Measurements from ENCODE around the gene PTOV1. TPM values are rescaled to one million over a fixed set of nuclear protein-coding genes. Genes with fewer than 3 reads are reported as not detected.

The PTOV1 gene
- total and polyA plus RNA-seq, 10 of the 15 experiments (the other 5 are each of a cell fraction or from before 2014, with no cell fraction given), result 3.2 to 83.5 (median 22.3) TPM

GRCh38 chr19:49877020-49877878 lies 26.3 kb downstream of the PTOV1 start, which contains the start of the genes AKT1S1 and TBC1D17 (continued):
- no peak for TF ChIP-seq ZNF622 (IDR thresholded peaks at IDR 0.05)
- peak; percentile 57 for TF ChIP-seq BRCA1 (IDR thresholded peaks at IDR 0.05; ENCODE audit: low read depth, low read length)
- TF ChIP-seq ZNF384 (IDR thresholded peaks at IDR 0.05; ENCODE audit: borderline replicate concordance, low read depth, low read length), result no peak
- TF ChIP-seq CTCF (IDR thresholded peaks at IDR 0.05 in 2 of 3, conservative IDR thresholded peaks at IDR 0.05 in 1 of 3; ENCODE audit: control insufficient read depth in 2 of 3, extremely low read depth in 1 of 3, insufficient read depth in 1 of 3, low read depth in 3 of 3, low read length in 3 of 3), result no peak
- TF ChIP-seq GABPA (IDR thresholded peaks at IDR 0.05; ENCODE audit: low read depth), result peak; percentile 88
- peak; percentile 47; the same call in 1 of the 2 replicates for TF ChIP-seq RUNX3 (IDR thresholded peaks at IDR 0.05; ENCODE audit: low read length)
- TF ChIP-seq PAX5 (IDR thresholded peaks at IDR 0.05; ENCODE audit: borderline replicate concordance, low read depth, low read length), result 0 out of 2 replicates have a peak, but pooled peaks have one; percentile 26
- no peak for TF ChIP-seq ZNF24 (IDR thresholded peaks at IDR 0.05)
- TF ChIP-seq NR2C2 (IDR thresholded peaks at IDR 0.05; ENCODE audit: borderline replicate concordance, control insufficient read depth, insufficient read length, low read depth), result no peak
- TF ChIP-seq TAF1 (IDR thresholded peaks at IDR 0.05; ENCODE audit: borderline replicate concordance, low read depth, low read length), result peak; percentile 37; the same call in 1 of the 2 replicates
- TF ChIP-seq ZBTB4 (CRISPR knock-in tag; IDR thresholded peaks at IDR 0.05), result no peak
- peak; percentile 47; the same call in 1 of the 2 replicates for TF ChIP-seq TBL1XR1 (IDR thresholded peaks at IDR 0.05; ENCODE audit: low read depth, low read length)
- TF ChIP-seq E4F1 (IDR thresholded peaks at IDR 0.05; ENCODE audit: borderline replicate concordance, partially characterized antibody), result no peak
- 0 out of 4 replicates have a peak, but pooled peaks of 1 of the 2 experiments have one; percentile 7 for TF ChIP-seq SRF (IDR thresholded peaks at IDR 0.05; ENCODE audit: low read depth in 2 of 2, low read length in 2 of 2)
- no peak for TF ChIP-seq RAD21 (IDR thresholded peaks at IDR 0.05; ENCODE audit: insufficient read depth, low read depth, low read length)
- no peak for TF ChIP-seq FOXM1 (IDR thresholded peaks at IDR 0.05; ENCODE audit: low read depth, low read length)
- TF ChIP-seq HDAC6 (IDR thresholded peaks at IDR 0.05; ENCODE audit: unreplicated experiment), result no peak
- TF ChIP-seq IKZF2 (IDR thresholded peaks at IDR 0.05), result 0 out of 4 replicates have a peak, but pooled peaks of 1 of the 2 experiments have one; percentile 11
- no peak for TF ChIP-seq MEF2A (IDR thresholded peaks at IDR 0.05; ENCODE audit: insufficient read depth, low read depth, low read length)

Measured in GM12878 (cell line).